Hematopoietic multipotent progenitor cell (in vitro differentiated cells): ENCODE data around the gene SLK. TPM values are rescaled to one million over a fixed set of nuclear protein-coding genes. Genes with fewer than 3 reads are reported as not detected.

Source experiments
- small RNA-seq: library from RNA; depleted of rRNA; stranded (forward); fragments of <200 nt; gene quantifications from one replicate; pipeline ENCODE3, GENCODE V24; 2012
- total RNA-seq: library from RNA; depleted of rRNA; stranded (reverse); fragments of >200 nt; gene quantifications from one replicate; pipeline ENCODE4 v1.2.3, GENCODE V29; 2012

The SLK gene
- total RNA-seq, 1 donor = 11.6 TPM

Small RNA genes lying within 50 kb of the gene (small RNA-seq; reads per million reads assigned to genes)
- gene RN7SL524P = not detected

Other genes starting within 250 kb of the SLK start
- gene SH3PXD2A, start 111.6 kb upstream of the SLK start, total RNA-seq = 2.7 TPM
- gene STN1, start 49.0 kb upstream of the SLK start, total RNA-seq = 34.5 TPM
- under 0.01 TPM for gene COL17A1, start 118.7 kb downstream of the SLK start, total RNA-seq
- 5.4 TPM for gene SFR1, start 155.0 kb downstream of the SLK start, total RNA-seq